SH-SY5Y (cell line): ENCODE data around the gene RHOA.

ENCODE experiments used
- GATA2 ChIP-seq: IDR thresholded peaks from 2 replicates; pipeline ENCODE4 v1.6.1; 2011; ENCODE audit warnings: mild to moderate bottlenecking, low read depth, low read length
- GATA3 ChIP-seq: IDR thresholded peaks from 2 replicates; pipeline ENCODE4 v1.6.1; 2011; ENCODE audit warnings: low read depth, mild to moderate bottlenecking, low read length, moderate library complexity

RHOA gene

DNA sequence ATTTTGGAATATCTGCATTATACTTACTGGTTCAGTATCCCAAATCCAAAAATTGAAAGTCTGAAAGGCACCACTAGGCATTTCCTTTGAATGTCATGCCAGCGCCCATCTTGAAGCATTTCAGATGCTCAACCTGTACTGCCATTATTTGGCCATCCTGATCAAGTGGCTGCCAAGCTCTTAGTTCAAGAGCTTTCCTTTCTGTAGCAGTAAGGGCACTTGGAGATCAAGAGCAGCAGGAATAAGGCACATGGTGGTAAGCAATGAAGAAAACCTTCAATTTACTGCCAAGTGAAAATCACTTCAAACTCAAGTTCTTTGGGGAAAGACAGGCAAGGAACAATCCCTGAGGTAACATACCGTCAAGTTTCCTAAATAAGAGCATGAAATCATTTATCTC lies 10.0 kb downstream of the RHOA start:
- no peak for TF ChIP-seq GATA2
- no peak for TF ChIP-seq GATA3

DNA sequence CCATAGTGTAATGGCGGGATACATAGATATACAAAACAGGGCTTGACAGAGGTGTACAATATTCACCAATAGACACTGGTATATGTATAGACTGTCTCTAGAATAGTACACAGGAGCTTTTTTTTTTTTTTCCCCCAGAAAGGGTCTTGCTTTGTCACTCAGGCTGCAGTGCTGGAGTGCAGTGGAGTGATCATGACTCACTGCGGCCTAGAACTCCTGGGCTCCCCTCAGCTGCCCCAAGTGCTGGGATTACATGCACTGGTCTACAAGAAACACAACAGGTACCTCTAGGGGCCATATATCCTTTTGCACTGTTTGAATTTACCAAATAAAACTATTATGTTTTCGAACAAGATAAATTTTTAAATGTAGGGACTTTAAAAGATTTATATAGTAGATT lies 12.3 kb downstream of the RHOA start:
- TF ChIP-seq GATA2 (no peak), GATA3 (no peak)

DNA sequence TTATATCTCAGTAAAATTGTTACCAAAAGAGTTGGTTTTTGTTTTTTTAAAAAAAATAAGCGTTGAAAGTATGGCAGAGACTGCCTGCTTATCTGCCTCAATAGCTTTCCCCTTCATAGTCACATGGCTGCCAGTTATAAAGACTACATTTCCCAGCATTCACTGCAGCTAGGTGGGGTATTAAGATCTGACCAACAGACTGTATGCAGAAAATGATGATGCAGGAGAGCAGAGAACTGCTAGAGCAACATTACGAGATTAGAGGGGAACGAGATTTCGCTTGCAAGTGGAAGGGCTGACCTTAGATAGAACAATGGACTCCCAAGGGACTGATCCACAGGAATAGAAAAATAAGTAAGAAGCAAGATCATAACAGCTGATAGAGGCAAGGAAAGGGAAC lies 14.3 kb downstream of the RHOA start:
- TF ChIP-seq GATA3 (no peak), GATA2 (no peak)

DNA sequence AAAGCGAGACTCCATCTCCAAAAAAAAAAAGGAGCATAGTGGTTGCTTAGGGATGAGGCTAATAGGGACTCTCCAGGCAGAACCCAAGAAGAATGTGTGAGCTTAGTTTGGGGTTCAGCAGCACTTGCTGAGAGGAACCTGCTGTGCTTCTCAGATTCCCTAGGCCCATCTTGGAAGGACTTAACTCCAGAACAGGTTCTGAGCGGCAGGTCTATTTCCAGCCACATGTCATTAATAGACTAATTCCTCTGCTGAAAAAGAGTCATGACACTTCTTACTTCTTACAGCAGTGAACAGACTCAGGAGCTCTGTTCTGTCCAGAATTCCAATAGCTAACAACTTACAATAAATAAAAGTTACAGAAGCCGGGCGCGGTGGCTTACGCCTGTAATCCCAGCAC lies 22.5 kb downstream of the RHOA start:
- TF ChIP-seq GATA2: no peak
- no peak for TF ChIP-seq GATA3

DNA sequence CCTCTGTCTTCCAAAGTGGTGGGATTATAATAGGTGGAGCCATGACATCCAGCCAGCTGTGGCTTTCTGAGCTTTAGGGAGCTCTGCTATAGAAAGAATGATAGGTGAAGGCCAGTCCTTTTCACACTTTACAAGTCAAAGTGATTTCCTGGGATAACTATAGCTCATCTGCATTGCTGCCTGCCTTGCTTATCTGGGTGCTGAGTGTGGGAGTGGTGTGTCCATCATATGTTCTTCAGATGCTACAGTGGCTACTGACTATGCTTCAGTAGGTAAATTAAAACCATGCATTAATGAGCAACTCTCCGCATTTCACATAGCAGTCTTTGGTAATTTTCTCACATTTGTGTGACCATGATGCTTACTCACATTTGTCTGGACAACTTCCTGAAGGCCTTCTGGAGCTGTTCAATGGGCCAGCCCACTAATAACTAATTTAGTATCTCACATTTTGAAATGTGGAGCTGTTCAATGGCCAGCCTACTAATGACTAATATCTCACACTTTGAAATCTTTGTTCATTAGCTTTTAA lies 23.4 kb downstream of the RHOA start:
- TF ChIP-seq GATA3 (no peak), GATA2 (no peak)

DNA sequence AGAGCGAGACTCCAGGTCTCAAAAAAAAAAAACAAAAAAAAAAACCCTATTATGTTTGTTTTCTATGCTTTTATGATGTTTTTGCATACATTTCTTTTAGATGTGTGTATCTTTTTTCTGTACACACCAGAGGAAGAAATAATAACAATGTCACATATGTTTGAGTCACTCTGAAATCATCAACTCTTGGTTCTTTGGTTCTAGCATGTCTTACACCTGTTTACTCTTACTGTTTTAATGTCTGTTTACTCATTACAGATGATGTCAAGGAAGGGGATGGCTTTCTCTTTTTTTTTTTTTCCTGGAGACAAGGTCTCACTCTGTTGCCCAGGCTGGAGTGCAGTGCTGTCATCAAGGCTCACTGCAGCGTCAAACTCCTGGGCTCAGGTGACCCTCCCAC lies 24.1 kb downstream of the RHOA start:
- TF ChIP-seq GATA2: no peak
- no peak for TF ChIP-seq GATA3

DNA sequence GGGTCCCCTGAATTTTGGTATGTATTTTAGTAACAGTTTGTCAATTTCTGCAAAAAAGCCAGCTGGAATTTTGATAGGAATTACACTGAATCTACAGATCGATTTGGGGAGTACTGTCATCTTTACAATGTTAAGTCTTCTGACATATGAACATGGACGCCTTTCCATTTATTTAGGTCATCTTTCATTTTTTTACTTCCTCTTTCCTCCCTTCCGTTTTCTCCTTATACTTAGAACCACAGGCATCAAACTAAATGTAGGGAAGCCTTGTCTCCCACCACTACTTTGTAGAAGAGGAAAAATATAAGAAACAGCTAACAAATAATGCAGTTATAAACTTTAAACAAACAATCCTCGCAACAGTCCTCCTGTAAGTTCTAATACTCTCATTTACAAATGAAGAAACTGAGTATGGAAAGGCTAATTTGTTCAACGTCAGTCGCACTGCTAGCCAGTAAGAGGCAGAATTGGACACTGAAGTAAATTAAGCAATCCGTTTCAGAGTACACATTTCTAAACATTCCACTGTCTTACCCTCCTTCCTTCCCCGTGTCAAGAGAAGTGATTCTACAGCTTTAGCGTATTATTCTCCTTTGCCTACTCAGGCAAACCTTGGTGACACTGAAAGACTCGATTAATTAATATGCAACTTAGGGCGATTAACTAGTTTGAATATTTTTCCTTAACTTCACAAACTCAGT lies 25.6 kb downstream of the RHOA start:
- TF ChIP-seq GATA3: no peak

DNA sequence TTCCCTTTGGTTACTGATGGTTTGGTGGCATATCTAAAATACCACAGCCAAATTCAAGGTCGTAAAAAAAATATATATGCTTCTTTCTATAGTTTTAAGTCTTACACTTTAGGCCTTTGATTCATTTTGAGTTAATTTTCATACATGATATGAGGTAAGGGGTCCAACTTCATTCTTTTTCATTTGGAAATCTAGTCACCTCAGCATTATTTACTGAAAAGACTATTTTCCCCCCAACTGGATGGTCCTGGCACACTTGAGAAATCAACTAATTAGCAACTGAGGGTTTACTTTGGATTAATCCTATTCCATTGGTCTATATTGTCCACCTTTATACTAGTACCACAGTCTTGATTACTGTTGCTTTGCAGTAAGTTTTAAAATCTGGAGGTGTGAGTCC lies 26.2 kb downstream of the RHOA start:
- TF ChIP-seq GATA3 (no peak), GATA2 (no peak)

DNA sequence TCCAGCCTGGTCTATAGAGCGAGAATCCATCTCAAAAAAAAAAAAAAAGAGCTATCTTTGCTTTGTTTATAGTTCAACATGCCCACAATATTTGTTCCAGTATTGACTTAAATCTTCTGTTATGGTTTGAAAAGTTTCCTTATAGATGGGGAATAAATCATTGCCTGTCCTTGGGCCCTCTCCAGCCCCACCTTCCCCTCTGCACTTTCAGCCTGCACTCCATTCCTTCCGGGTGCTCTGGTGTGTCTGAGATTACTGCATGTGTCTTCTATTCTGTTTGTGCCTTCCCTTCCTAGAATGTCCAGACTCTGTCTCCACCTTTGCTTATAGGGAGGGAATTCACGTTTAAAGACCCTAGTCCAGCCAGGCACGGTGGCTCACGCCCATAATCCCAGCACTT lies 28.4 kb downstream of the RHOA start:
- TF ChIP-seq GATA2: no peak
- TF ChIP-seq GATA3: no peak

DNA sequence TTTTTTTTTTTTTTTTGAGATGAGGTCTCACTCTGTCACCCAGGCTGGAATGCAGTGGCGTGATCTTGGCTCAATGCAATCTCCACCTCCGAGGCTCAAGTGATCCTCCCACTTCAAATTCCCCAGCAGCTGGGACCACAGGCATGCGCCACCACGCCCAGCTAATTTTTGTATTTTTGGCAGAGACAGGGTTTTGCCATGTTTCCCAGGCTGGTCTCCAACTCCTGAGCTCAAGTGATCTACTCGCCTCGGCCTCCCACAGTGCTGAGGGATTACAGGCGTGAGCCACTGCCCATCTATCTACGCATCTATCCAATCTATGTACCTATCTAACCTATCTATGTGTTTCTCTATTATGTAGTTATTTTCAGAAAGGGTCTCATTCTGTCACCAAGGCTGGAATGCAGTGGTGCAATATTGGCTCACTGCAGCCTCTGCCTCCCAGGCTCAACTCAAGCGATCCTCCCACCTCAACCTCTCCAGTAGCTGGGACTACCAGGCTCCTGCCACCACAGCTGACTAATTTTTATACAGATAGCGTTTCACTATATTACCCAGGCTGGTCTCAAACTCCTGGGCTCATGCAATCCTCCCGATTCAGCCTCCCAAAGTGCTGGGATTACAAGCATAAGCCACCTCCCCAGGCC lies 33.4 kb downstream of the RHOA start:
- TF ChIP-seq GATA3 (no peak), GATA2 (no peak)

DNA sequence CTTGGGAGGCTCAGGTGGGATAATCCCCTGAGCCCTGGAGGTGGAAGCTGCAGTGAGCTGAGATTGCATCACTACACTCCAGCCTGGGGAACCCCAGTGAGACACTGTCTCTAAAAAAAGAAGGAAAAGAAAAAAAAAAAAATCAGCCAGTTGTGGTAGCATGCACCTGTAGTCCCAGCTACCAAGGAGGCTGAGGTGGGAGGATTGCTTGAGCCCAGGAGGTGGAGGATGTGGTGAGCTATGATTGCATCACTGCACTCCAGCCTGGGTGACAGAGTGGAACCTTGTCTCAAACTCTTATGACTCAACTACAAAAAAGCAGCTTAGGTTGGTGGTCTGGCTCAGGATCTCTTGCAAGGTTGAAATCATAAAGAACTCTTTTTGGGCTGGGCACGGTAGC lies 34.3 kb downstream of the RHOA start:
- TF ChIP-seq GATA3 (no peak), GATA2 (no peak)

DNA sequence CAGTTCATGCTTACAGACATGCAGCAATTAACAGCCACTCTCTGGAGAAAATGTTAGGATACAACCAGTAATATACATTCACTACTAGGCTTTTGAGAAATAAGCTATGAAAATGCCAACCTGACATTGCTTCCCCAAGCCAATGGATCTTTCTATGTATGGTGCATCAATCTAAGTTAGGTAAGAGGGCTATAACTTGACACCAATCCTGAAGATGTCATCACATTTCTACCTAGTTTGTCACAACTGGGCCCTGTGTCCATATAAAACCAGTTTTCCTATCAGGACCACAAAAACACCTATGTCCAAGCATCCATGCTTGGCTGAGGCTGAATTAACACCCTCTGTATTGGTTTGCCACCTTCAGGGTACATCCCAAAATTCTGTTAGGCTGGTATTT lies 39.8 kb downstream of the RHOA start:
- TF ChIP-seq GATA2 (no peak), GATA3 (no peak)

DNA sequence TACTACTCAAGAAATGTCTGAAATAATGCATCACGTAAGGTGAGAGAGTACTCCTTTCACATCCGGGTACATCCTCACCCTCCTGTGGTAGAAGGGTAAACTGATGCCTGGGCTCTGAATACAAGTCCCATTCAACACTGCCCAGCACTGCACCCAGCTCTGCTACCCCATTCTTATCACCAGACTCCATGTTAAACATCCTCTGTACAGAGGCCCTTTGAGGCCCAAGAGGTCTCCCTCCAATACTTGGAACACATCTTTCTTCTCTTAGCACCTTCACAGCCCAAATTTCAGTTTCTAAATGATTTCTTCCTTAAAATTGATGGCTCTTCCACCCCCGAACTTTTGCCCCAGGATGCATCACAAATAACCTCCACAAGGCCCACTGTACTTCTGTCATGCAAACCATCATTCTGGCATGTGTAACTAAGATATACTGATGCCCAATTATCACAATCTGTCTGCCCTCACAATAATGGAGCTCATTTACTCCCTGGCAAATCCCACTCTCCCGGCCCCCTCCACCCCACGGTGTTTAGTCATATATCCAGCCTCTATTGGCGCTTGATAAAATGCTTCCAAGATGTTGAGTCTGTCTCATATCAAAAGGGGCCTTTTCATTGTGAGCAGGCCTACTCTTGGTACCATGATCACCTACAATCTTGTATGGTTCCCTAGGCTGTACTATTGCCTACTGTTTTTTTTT lies 41.0 kb downstream of the RHOA start:
- TF ChIP-seq GATA3 (no peak), GATA2 (no peak)

DNA sequence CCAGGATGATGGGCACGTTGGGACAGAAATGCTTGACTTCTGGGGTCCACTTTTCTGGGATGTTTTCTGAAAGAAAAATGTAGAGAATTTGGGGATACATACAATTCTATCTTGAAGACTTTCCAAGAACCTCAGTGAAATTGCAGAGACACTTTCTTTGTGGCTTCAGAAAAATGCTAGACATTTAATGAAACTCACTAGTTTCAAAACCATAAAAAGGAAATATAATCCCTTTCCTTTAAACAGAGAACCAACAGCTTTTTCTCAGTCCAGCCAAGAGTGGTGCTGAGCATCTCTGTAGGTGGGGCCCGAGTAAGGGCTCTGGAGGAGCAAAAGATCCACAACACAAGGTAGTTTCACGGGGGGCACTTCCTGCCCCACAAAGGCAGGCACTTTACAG lies 49.2 kb downstream of the RHOA start:
- TF ChIP-seq GATA2 (no peak), GATA3 (no peak)

DNA sequence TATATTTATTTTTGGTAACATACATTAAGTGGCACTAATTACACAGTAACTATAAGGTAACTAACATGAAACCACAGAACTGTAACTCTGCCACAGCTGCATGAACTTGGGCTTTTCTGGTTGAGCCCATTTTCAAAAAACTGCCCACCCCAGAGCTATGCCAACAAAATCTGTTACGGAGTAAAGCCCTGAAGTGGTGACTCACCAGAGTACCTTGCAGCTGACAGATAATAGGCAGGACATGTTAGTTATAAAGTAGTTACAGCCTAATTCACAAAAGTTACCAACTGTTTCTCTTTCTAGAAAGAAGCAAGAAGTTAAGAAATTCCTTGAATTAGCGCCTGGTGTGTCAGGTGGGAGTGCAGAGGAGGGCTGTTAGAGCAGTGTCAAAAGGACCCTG lies 52.2 kb downstream of the RHOA start:
- TF ChIP-seq GATA3: no peak
- no peak for TF ChIP-seq GATA2

DNA sequence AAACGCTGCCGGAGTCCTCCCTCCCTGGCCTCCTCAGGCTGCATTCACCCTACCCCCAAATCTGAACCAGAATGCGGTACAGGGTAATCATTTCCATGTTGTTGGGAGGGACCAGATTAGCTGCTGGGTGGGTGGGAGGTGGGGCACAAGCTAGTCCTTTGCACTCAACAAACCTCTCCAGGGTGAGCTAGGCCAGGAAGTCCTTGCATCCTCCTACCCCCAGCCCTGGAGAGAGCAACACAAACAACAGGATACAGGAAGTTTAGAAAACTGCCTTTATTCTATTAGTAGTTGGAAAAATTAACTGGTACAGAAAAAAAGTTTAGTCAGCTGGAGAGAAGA lies 52.9 kb downstream of the RHOA start:
- TF ChIP-seq GATA3: no peak
- TF ChIP-seq GATA2: no peak
